DMS53 treated with DMSO at 0.1 percent for 48 hours (cell line): ENCODE measurements around the gene SYNE3.

Experiments used
- DNase-seq: peaks from one replicate; lab custom pipeline; 2025; ENCODE audit not compliant: unreplicated experiment; lab: John Stamatoyannopoulos, UW

Gene SYNE3

GRCh38 chr14:95505030-95505589 lies 11.3 kb downstream of the SYNE3 start:
- no peak for DNase-seq

GRCh38 chr14:95504135-95505029 lies 12.1 kb downstream of the SYNE3 start:
- DNase-seq, result no peak

- DNase-seq, result no peak
These were observed 12.9 kb downstream of the SYNE3 start for GRCh38 chr14:95503365-95504134.

- no peak for DNase-seq
These were observed 14.0 kb downstream of the SYNE3 start for GRCh38 chr14:95502381-95502950.

GRCh38 chr14:95500772-95501401 lies 15.6 kb downstream of the SYNE3 start:
- DNase-seq, result no peak

GRCh38 chr14:95500201-95500681 lies 16.2 kb downstream of the SYNE3 start:
- DNase-seq, result no peak

GRCh38 chr14:95499354-95499750 lies 17.1 kb downstream of the SYNE3 start:
- DNase-seq, result no peak

GRCh38 chr14:95498622-95499353 lies 17.7 kb downstream of the SYNE3 start:
- no peak for DNase-seq

- no peak for DNase-seq
These were observed 18.9 kb downstream of the SYNE3 start for GRCh38 chr14:95497561-95498011.

- DNase-seq, result no peak
These were observed 19.7 kb downstream of the SYNE3 start for GRCh38 chr14:95496690-95497259.

GRCh38 chr14:95496111-95496681 lies 20.3 kb downstream of the SYNE3 start:
- no peak for DNase-seq

GRCh38 chr14:95495538-95496025 lies 20.9 kb downstream of the SYNE3 start:
- DNase-seq, result no peak

- no peak for DNase-seq
These were observed 21.4 kb downstream of the SYNE3 start for GRCh38 chr14:95495076-95495475.

- DNase-seq, result no peak
These were observed 22.0 kb downstream of the SYNE3 start for GRCh38 chr14:95494456-95494855.

GRCh38 chr14:95493976-95494375 lies 22.5 kb downstream of the SYNE3 start:
- DNase-seq, result no peak

GRCh38 chr14:95493503-95493902 lies 22.9 kb downstream of the SYNE3 start:
- no peak for DNase-seq

- no peak for DNase-seq
These were observed 24.4 kb downstream of the SYNE3 start for GRCh38 chr14:95491936-95492608.

GRCh38 chr14:95490727-95491451 lies 25.6 kb downstream of the SYNE3 start:
- DNase-seq, result no peak
